Activated CD4-positive, alpha-beta T cell treated with anti-CD3 and anti-CD28 coated beads for 48 hours (primary cell): ENCODE data around the gene LIPC.

Experiments used
- DNase-seq: peaks from one replicate; pipeline ENCODE4 v3.0.0-alpha.2; 2020

LIPC gene

GRCh38 chr15:58521293-58521991 lies 89.7 kb downstream of the LIPC start:
- DNase-seq: no peak

DNA sequence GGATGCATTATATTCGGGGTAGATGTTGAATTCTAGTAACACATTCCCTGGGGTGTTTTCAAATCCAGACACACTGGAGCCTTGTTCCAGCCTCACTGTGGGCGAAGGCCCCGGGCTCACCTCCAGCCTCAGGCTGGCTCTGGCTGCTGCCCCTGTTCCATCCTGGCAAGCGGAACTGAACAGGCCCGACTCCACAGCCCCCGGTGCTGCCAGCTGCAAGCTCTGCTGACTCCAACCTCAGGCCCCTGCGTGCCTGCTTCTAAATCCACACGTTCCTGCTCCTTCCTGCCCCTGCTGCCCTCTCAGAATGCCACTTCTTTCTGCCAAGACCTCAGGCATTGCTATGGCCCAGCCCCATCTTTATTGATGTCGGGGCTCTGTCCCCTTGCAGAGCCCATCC lies 90.6 kb downstream of the LIPC start:
- DNase-seq: no peak

GRCh38 chr15:58522865-58523264 lies 91.1 kb downstream of the LIPC start:
- DNase-seq: no peak

GRCh38 chr15:58523634-58524033 lies 91.8 kb downstream of the LIPC start:
- DNase-seq: no peak

- DNase-seq: no peak
Measured at GRCh38 chr15:58524247-58524646, 92.5 kb downstream of the LIPC start.

DNA sequence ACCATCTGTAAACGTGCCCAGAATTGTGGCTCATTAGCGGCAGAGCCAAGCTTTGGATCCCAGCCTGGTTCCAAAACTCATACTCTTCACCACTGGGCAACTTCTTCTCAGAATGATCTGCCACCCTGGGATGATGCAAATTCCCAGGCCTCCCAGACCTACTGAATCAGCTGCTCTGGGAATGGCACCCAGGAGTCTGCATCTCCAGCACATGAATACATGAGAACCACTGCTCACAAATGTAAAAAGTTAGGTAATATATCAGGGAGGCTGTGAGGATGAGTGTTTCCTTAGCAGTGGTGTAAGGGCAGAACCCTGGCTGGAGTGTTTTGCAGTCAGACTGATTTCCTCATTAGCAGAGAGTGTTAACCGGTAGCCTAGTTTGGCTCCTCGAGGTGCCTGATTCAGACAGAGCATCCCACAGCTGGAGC lies 94.2 kb downstream of the LIPC start:
- no peak for DNase-seq

DNA sequence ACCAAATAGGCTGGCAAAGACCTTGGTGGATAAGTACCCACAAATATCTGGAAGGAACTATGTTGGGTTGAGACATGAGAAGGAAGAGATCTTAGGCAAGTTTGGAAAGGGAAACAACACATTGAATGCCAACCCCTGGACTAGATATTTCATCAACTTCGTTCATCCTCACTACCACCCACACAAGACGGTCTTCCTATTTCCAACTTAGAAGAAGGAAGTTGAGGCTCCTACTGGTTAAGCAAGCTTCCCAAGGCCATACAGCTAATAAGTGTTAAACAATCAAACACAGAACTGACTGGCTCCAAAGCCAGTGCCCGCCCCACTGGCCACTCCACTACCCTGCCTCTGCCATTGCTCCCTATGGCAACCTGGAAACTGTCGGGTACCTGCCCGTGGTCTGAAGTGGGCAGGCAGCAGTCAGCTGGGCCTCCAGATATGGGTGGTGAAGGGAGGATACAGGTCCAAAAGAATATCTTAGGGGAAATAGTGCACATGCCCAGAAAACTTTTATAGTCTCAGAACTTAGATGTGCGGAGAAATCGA lies 94.9 kb downstream of the LIPC start:
- no peak for DNase-seq

- no peak for DNase-seq
Measured at GRCh38 chr15:58527573-58528187, 95.9 kb downstream of the LIPC start.

DNA sequence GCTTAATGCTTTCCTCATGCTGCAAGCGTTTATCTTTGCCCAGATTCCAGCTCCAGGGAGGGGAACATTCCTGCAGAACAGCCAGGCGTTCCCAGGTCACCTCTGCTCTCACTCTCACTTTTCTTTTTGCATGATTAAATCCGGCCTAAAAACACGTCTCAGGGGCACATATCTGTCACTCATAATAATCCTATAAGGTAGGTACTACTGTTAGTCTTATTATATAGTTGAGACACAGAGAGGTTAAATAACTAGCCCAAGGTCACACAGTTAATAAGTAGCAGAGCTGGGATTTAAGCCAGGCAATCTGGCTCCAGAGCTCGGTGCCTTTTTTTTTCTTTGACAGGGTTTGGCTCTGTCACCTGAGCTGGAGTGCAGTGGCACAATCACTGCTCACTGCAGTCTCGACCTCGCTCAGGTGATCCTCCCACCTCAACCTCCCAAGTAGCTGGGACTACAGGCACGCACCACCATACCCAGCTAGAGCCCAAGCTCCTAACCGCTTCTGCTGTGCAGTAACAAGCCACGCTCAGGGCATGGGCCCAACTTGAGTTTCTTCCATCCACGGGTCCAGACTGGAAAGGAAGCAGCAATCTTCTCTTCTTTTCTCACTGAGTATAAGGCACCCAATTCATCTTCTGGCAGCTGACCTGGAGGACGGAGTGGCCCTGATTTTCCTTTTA lies 96.5 kb downstream of the LIPC start:
- DNase-seq: no peak

GRCh38 chr15:58529041-58529440 lies 97.2 kb downstream of the LIPC start:
- no peak for DNase-seq

DNA sequence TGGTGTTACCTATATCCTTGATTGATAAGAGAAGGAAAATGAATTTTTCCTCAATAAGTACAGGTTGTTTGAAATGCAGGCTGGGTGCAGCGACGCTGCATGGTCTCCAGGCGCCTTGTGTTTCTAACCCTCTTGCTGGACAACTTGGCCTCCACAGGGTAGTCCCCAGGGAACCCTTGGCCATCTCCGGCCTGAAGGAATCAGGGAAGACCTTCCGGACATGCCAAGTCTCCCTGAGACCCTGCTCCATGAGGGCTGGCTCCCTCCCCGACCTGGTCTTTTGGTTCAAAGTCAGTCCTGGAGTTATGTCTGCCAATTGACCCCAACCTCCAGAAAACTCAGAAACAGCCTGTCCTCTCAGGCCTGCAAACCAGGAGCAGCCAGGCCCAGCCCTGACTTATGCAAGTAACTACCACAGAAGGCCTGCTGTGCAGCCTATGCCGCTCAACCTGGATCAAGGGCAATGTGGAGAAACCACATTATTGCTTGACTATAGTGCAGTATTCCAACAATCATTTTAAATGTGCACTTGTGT lies 98.3 kb downstream of the LIPC start:
- DNase-seq: no peak

DNA sequence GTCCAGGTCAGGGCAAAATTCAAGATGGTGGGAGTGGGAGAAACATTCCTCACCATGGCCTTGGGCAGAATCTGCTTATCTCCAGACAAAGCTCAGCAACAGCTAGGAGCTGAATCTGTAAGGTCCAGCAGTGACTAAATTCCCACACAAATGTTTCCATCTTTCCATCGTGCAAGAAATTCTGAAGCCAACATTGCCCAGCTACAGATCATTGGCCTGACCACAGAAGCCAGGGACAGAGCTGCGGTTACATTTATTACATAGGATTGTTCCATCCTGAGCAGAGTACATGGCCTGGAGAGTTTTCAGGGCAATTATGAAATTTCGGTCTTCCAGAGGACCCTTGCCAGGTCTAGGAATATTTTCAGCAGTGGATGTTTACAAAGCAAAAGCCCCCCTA lies 100.3 kb downstream of the LIPC start:
- no peak for DNase-seq

DNA sequence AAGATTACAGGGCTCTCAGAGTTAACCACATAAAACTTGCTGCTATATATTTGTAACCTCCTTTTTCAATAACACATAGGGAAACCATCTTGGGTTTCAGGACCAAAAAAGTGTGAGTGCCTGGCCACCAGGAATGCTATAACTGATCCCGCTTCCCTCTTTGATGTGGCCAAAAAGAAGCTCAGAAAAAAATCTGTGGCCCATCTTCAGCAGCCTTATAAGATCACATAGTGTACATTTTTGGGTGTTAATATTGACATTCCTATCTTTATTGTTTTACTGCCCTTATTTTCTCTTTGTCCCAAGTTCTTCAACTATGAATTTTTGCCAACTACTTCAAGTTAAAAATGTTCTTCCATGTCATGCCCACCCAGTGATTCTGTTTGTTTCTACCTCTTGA lies 102.8 kb downstream of the LIPC start:
- DNase-seq: no peak

- no peak for DNase-seq
Measured at GRCh38 chr15:58535337-58535736, 103.5 kb downstream of the LIPC start.

- DNase-seq: no peak
Measured at GRCh38 chr15:58535894-58536293, 104.1 kb downstream of the LIPC start.

DNA sequence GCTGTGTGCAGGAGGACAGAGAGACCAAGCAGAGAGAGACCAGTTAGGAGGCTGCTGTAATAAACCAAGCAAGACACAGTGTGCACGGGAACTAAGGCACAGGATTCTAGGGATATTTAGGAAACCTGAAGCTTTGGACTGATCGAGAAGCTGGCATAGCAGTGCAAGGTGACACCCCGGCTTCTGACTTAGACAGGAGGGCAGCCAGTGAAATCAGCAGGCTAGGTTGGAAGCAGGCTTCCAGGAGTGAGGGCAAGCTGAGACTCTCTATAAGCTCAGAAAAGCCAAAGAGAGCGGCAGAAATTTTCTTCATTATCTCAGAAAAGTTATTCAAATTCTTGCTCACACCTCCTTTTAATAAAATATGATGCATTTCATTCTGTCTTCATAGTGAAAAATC lies 104.6 kb downstream of the LIPC start:
- DNase-seq: no peak

DNA sequence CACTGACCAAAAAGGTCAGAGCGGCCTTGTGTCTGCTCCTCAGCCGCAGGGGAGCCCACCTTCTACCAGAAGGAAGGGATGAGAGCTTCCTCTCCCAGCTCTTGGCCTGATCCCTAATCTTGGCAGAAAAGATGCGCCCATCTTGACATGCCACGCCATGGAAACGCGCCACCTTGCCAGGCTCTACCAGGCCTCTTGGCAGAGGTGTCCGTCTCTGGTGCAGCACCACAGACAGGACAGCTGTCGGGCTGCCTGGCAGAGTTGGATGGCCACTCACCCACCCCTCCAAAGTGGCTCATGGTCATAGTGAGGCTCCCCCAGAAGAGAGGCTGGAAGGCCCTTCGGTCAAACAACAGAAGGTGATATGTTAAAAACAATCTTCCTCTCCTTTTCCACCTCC lies 105.2 kb downstream of the LIPC start:
- DNase-seq: no peak

- no peak for DNase-seq
Measured at GRCh38 chr15:58538225-58538727, 106.5 kb downstream of the LIPC start.

DNA sequence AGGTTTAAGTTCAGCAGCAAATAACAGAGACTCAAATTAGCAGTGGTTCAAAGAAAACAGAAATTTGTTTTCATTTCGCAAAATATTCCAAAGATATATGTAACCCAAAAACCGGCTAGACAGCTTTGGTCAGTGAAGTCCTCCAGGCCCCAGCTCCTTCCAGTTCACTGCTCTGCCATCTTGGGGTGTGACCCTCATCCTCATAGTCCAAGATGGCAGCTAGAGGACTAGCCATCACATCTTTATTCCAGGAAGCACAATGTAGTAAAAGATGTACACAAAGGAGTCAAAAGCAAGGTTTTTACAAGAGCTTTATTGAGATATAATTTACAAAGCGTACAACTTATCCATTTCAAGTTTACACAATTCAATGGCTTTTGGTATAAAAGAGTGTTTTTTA lies 107.1 kb downstream of the LIPC start:
- DNase-seq: no peak

DNA sequence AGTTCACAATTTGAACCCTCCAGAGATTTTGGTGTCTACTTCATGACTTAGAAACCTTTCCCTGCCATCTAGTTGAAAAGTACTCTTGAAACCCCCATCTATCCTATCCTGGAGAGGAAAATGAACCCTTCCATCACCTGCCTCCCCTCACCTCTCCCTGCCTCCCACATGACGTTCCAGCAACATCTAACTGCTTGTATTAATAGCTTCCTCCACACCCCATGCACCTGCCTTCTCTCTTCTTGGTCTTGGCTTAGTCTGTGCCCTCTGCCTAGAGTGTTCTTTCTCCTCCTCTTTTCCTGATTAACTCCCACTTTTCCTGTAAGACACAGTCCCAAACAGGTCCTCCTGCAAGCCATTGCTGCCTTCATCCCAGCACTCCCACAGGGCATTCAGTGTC lies 107.8 kb downstream of the LIPC start:
- DNase-seq: no peak

DNA sequence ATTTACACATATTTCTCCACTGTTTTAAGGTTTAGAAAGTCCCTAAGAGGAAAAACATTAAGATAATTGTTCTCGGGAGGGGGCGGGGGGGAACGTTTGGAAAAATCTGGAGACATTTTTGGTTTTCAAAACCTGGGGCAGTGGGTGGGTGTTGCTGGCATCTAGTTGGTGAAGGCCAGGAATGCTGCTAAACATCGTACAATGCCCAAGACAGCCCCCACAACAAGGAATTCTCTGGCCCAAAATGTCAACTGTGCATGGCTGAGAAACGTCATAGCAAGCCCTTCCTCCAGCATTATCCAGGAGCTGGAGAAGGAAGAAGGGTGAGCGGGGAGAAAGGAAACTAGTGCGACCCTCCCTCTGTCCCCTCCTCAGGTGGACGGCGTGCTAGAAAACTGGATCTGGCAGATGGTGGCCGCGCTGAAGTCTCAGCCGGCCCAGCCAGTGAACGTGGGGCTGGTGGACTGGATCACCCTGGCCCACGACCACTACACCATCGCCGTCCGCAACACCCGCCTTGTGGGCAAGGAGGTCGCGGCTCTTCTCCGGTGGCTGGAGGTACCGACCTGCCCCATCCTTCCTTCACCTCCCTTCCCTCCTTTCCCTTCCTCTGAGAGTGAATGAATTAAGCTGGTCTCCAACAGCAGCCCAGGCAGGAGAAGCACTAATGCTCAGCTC lies 109.8 kb downstream of the LIPC start:
- no peak for DNase-seq

- DNase-seq: no peak
Measured at GRCh38 chr15:58543664-58544335, 112.0 kb downstream of the LIPC start.
